GM12878 (cell line): ENCODE results near the gene METTL23. TPM values are rescaled to one million over a fixed set of nuclear protein-coding genes. Genes with fewer than 3 reads are reported as not detected.

Source experiments
- BRCA1 ChIP-seq: IDR thresholded peaks from 2 replicates; pipeline ENCODE4 v1.6.1; 2011; ENCODE audit warnings: low read depth, low read length, improper control_type of control experiment
- CEBPZ ChIP-seq: fragments of 150-350 bp; IDR thresholded peaks from 2 replicates; pipeline ENCODE4 v1.6.1; 2016; ENCODE audit warnings: low read depth, low read length
- CHD4 ChIP-seq: fragments of 200-600 bp; sonication (generic); IDR thresholded peaks from 2 replicates; pipeline ENCODE4 v1.6.1; 2016; ENCODE audit warnings: mild to moderate bottlenecking
- CREB1 ChIP-seq: IDR thresholded peaks from 2 replicates; pipeline ENCODE4 v1.6.1; 2012; ENCODE audit warnings: low read depth, mild to moderate bottlenecking, inconsistent platforms
- CREM ChIP-seq: IDR thresholded peaks from 2 replicates; pipeline ENCODE4 v1.6.1; 2014; ENCODE audit warnings: antibody characterized with exemption, low read depth
- CTCF ChIP-seq, 3 experiments: IDR thresholded peaks in 2 of 3; conservative IDR thresholded peaks in 1 of 3; 2 replicates each; pipeline ENCODE4 v1.5.1; 2011; ENCODE audit warnings: low read depth in 3 of 3, low read length in 3 of 3, mild to moderate bottlenecking in 3 of 3, control low read depth in 2 of 3, moderate library complexity in 2 of 3, inconsistent platforms in 1 of 3, mixed read lengths in 1 of 3; ENCODE audit not compliant: control insufficient read depth in 2 of 3, insufficient read depth in 1 of 3; ENCODE audit errors: extremely low read depth in 1 of 3
- EED ChIP-seq: sonication (generic); IDR thresholded peaks from 2 replicates; pipeline ENCODE4 v1.6.1; 2016; ENCODE audit warnings: antibody characterized with exemption, low read depth
- ESRRA ChIP-seq: IDR thresholded peaks from 2 replicates; pipeline ENCODE4 v1.6.1; 2012; ENCODE audit warnings: mild to moderate bottlenecking, low read length, improper control_type of control experiment
- FOXM1 ChIP-seq: IDR thresholded peaks from 2 replicates; pipeline ENCODE4 v1.6.1; 2012; ENCODE audit warnings: low read depth, mild to moderate bottlenecking, inconsistent platforms, low read length, moderate library complexity
- LARP7 ChIP-seq: fragments of 450-650 bp; IDR thresholded peaks from 2 replicates; pipeline ENCODE4 v1.6.1; 2017; ENCODE audit warnings: mild to moderate bottlenecking
- MEF2A ChIP-seq: IDR thresholded peaks from 2 replicates; pipeline ENCODE4 v1.6.1; 2011; ENCODE audit warnings: low read depth, mild to moderate bottlenecking, low read length, moderate library complexity; ENCODE audit not compliant: insufficient read depth
- MTA3 ChIP-seq: IDR thresholded peaks from 2 replicates; pipeline ENCODE4 v1.6.1; 2012; ENCODE audit warnings: low read length, inconsistent platforms, borderline replicate concordance
- NR2C1 ChIP-seq: fragments of 450-650 bp; IDR thresholded peaks from 2 replicates; pipeline ENCODE4 v1.6.1; 2017; ENCODE audit warnings: antibody characterized with exemption, mild to moderate bottlenecking, moderate library complexity
- NR2F1 ChIP-seq: fragments of 450-650 bp; conservative IDR thresholded peaks from 2 replicates; pipeline ENCODE4 v1.6.1; 2017; ENCODE audit warnings: mild to moderate bottlenecking
- PAX8 ChIP-seq: fragments of 450-650 bp; IDR thresholded peaks from 2 replicates; pipeline ENCODE4 v1.6.1; 2017; ENCODE audit warnings: mild to moderate bottlenecking, moderate library complexity
- POLR2AphosphoS5 ChIP-seq: IDR thresholded peaks from 2 replicates; pipeline ENCODE4 v1.6.1; 2011; ENCODE audit warnings: mild to moderate bottlenecking, low read length, inconsistent platforms
- SIN3A ChIP-seq: IDR thresholded peaks from 2 replicates; pipeline ENCODE4 v1.6.1; 2012; ENCODE audit warnings: low read depth, low read length, improper control_type of control experiment
- SMC3 ChIP-seq: IDR thresholded peaks from 2 replicates; pipeline ENCODE4 v1.6.1; 2011; ENCODE audit warnings: low read length, improper control_type of control experiment, borderline replicate concordance
- STAT3 ChIP-seq: IDR thresholded peaks from 2 replicates; pipeline ENCODE4 v1.6.1; 2011; ENCODE audit warnings: low read depth, low read length, improper control_type of control experiment
- YY1 ChIP-seq: IDR thresholded peaks from 2 replicates; pipeline ENCODE4 v1.6.1; 2011; ENCODE audit warnings: low read depth, mild to moderate bottlenecking, low read length
- polyA plus RNA-seq, 11 experiments: library from polyadenylated mRNA; depleted of rRNA in 4 of 11; unstranded in 6 of 11; stranded (reverse) in 5 of 11; fragments of >200 nt; fragmentation: Nextera tagmentation in 4 of 11; fragmentation: Illumina TruSeq in 1 of 11; extraction: Ambion mirVana in 4 of 11; extraction: Trizol in 1 of 11; gene quantifications; 1 replicate in 1 of 11; 2 replicates in 10 of 11; pipeline versions ENCODE4 v1.2.1 to v1.2.3, GENCODE V29; 2011 to 2016; ENCODE audit warnings: inconsistent platforms in 2 of 11, missing spikeins in 2 of 11, low read depth in 1 of 11
- total RNA-seq, 4 experiments: library from RNA; depleted of rRNA in 3 of 4; stranded (reverse); fragments of >200 nt in 3 of 4; fragmentation: Illumina TruSeq in 1 of 4; extraction: Trizol in 1 of 4; gene quantifications; 2 replicates each; pipeline versions ENCODE4 v1.2.1 to v1.2.3, GENCODE V29; 2013 to 2021
- TF ChIP-seq, protein P1 (sequence below): IDR thresholded peaks from 2 replicates; pipeline ENCODE4 v1.6.1; 2012; ENCODE audit warnings: low read depth, low read length, improper control_type of control experiment
- TF ChIP-seq, protein P2 (sequence below): fragments of 450-650 bp; conservative IDR thresholded peaks from 2 replicates; pipeline ENCODE4 v1.6.1; 2017; ENCODE audit warnings: mild to moderate bottlenecking, moderate library complexity

Gene METTL23
- total and polyA plus RNA-seq, 10 of the 15 experiments (the other 5 are each of a cell fraction or from before 2014, with no cell fraction given): 25.6 to 61.5 (median 30.9) TPM

DNA sequence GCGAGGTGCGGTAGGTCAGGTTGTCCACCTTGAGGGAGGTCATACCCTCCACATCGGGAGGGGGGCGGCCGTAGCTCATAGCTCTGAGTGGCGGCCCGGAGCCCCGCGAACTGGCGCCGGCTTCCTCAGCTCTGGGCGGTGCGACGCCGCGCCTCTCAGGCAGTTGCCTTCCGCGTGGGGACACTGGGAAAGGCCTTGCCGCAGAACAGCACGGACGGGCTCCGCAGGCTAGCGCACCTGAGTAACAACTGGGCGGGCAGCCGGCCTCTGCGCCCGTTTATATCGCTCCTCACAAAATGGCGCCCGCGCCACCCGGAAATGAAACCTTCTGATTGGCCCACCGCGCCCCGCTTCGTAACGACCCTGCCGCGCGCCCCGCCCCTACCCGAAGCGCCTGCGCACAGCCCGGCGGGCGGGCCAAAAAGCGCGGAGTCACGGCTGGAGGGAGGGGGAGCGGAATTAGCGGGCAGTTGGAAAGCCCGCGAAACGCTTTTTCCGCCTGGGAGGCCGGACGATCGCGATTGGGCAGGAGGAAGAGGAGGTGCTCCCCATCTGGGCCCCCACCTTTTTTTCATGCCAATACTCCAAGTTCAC is 10.5 kb downstream of the METTL23 start, which contains the start of gene SRSF2 (continued):
- TF ChIP-seq, protein P1, sequence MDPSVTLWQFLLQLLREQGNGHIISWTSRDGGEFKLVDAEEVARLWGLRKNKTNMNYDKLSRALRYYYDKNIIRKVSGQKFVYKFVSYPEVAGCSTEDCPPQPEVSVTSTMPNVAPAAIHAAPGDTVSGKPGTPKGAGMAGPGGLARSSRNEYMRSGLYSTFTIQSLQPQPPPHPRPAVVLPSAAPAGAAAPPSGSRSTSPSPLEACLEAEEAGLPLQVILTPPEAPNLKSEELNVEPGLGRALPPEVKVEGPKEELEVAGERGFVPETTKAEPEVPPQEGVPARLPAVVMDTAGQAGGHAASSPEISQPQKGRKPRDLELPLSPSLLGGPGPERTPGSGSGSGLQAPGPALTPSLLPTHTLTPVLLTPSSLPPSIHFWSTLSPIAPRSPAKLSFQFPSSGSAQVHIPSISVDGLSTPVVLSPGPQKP: no peak
- peak; percentile 87 for TF ChIP-seq SIN3A
- no peak for TF ChIP-seq CHD4
- TF ChIP-seq NR2C1: peak; percentile 96
- TF ChIP-seq BRCA1: 0 out of 2 replicates have a peak, but pooled peaks have one; percentile 21
- no peak; the same call in 1 of the 2 replicates for TF ChIP-seq MEF2A
- TF ChIP-seq MTA3: no peak
- peak; percentile 33; the same call in 1 of the 2 replicates for TF ChIP-seq CREM
- TF ChIP-seq YY1: peak; percentile 99
- TF ChIP-seq EED: no peak
- TF ChIP-seq ESRRA: 0 out of 2 replicates have a peak, but pooled peaks have one; percentile 32
- peak; percentile 89 for TF ChIP-seq LARP7
- TF ChIP-seq CEBPZ: no peak
- TF ChIP-seq SMC3: 0 out of 2 replicates have a peak, but pooled peaks have one; percentile 7
- no peak for TF ChIP-seq CTCF (IDR thresholded peaks at IDR 0.05 in 2 of 3, conservative IDR thresholded peaks at IDR 0.05 in 1 of 3; ENCODE audit: control insufficient read depth in 2 of 3, extremely low read depth in 1 of 3, insufficient read depth in 1 of 3, low read depth in 3 of 3, low read length in 3 of 3)
- peak; percentile 73 for TF ChIP-seq CREB1
- TF ChIP-seq FOXM1: peak; percentile 64; the same call in 1 of the 2 replicates
- TF ChIP-seq NR2F1: peak; percentile 66
- TF ChIP-seq, protein P2, sequence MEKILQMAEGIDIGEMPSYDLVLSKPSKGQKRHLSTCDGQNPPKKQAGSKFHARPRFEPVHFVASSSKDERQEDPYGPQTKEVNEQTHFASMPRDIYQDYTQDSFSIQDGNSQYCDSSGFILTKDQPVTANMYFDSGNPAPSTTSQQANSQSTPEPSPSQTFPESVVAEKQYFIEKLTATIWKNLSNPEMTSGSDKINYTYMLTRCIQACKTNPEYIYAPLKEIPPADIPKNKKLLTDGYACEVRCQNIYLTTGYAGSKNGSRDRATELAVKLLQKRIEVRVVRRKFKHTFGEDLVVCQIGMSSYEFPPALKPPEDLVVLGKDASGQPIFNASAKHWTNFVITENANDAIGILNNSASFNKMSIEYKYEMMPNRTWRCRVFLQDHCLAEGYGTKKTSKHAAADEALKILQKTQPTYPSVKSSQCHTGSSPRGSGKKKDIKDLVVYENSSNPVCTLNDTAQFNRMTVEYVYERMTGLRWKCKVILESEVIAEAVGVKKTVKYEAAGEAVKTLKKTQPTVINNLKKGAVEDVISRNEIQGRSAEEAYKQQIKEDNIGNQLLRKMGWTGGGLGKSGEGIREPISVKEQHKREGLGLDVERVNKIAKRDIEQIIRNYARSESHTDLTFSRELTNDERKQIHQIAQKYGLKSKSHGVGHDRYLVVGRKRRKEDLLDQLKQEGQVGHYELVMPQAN: peak; percentile 96
- no peak for TF ChIP-seq STAT3
- peak; percentile 100 for TF ChIP-seq POLR2AphosphoS5
- no peak for TF ChIP-seq PAX8
- TF ChIP-seq, all 136 proteins: peak for 69
